Stomach (tissue), 4 donors: ENCODE data around the gene UNC80.

Experiments
- EP300 ChIP-seq: sonication (generic); formaldehyde crosslinking; IDR thresholded peaks from one replicate; pipeline ENCODE4 v1.6.1; 2017; ENCODE audit warnings: antibody characterized with exemption
- POLR2A ChIP-seq, 4 donors: fragments of 450-650 bp; IDR thresholded peaks; one replicate each; pipeline ENCODE4 v1.6.1; 2016; ENCODE audit warnings: antibody characterized with exemption in 4 of 4, control low read depth in 2 of 4, mild to moderate bottlenecking in 1 of 4, moderate library complexity in 1 of 4
- POLR2AphosphoS5 ChIP-seq, 3 donors: sonication (generic); formaldehyde crosslinking; IDR thresholded peaks; one replicate each; pipeline ENCODE4 v1.6.1; 2016; ENCODE audit warnings: antibody characterized with exemption in 3 of 3
- TF ChIP-seq, protein P1 (sequence below), 7 experiments: fragments of 450-650 bp in 4 of 7; fragments of 200-600 bp in 3 of 7; sonication (generic) in 3 of 7; IDR thresholded peaks; one replicate each; pipeline ENCODE4 v1.5.1; 2016 to 2019; ENCODE audit warnings: antibody characterized with exemption in 7 of 7, control low read depth in 2 of 7, mild to moderate bottlenecking in 1 of 7

GRCh38 chr2:209977386-209978239, 206.0 kb downstream of the UNC80 start:
- TF ChIP-seq POLR2AphosphoS5 (IDR thresholded peaks at IDR 0.05) (no peak), POLR2A (IDR thresholded peaks at IDR 0.05) (no peak), EP300 (no peak)
- TF ChIP-seq, protein P1, sequence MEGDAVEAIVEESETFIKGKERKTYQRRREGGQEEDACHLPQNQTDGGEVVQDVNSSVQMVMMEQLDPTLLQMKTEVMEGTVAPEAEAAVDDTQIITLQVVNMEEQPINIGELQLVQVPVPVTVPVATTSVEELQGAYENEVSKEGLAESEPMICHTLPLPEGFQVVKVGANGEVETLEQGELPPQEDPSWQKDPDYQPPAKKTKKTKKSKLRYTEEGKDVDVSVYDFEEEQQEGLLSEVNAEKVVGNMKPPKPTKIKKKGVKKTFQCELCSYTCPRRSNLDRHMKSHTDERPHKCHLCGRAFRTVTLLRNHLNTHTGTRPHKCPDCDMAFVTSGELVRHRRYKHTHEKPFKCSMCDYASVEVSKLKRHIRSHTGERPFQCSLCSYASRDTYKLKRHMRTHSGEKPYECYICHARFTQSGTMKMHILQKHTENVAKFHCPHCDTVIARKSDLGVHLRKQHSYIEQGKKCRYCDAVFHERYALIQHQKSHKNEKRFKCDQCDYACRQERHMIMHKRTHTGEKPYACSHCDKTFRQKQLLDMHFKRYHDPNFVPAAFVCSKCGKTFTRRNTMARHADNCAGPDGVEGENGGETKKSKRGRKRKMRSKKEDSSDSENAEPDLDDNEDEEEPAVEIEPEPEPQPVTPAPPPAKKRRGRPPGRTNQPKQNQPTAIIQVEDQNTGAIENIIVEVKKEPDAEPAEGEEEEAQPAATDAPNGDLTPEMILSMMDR (IDR thresholded peaks at IDR 0.05): peak in 4 of 7 experiments; percentile 53 to 61 (median 56)
